Ascending aorta (tissue), 2 donors: ENCODE data around the gene APEH. TPM values are rescaled to one million over a fixed set of nuclear protein-coding genes. Genes with fewer than 3 reads are reported as not detected.

ENCODE experiments used
- DNase-seq, 2 donors: peaks; one replicate each; pipeline ENCODE4 v3.0.0-alpha.2; 2019; ENCODE audit warnings: low spot score in 2 of 2
- H3K27ac ChIP-seq, 2 donors: fragments of 200-600 bp; sonication (generic); one replicate each; pipeline ENCODE4 v1.5.1; 2016 to 2017; ENCODE audit warnings: mild to moderate bottlenecking in 1 of 2
- H3K27me3 ChIP-seq: fragments of 200-600 bp; sonication (generic); one replicate; pipeline ENCODE4 v1.5.1; 2017
- H3K36me3 ChIP-seq, 2 donors: fragments of 200-600 bp; sonication (generic); one replicate each; pipeline ENCODE4 v1.5.1; 2016
- H3K4me1 ChIP-seq, 2 donors: fragments of 200-600 bp; sonication (generic); one replicate each; pipeline ENCODE4 v1.5.1; 2016 to 2017; ENCODE audit warnings: mild to moderate bottlenecking in 1 of 2
- H3K4me3 ChIP-seq, 2 donors: fragments of 200-600 bp; sonication (generic); one replicate each; pipeline ENCODE4 v1.5.1; 2016 to 2017; ENCODE audit warnings: mild to moderate bottlenecking in 1 of 2
- H3K9me3 ChIP-seq, 2 donors: fragments of 200-600 bp; sonication (generic); one replicate each; pipeline ENCODE4 v1.5.1; 2016
- CTCF ChIP-seq, 3 experiments: fragments of 200-600 bp in 2 of 3; fragments of 450-650 bp in 1 of 3; sonication (generic) in 2 of 3; IDR thresholded peaks; one replicate each; pipeline ENCODE4 v1.5.1; 2016 to 2019; ENCODE audit warnings: antibody characterized with exemption in 3 of 3, mild to moderate bottlenecking in 1 of 3, moderate library complexity in 1 of 3
- intact Hi-C: fragments of 100-400 bp; cut with DNase I; formaldehyde crosslinking; loops from one replicate; pipeline ENCODE4 v1.15.1; 2023
- total RNA-seq: library from RNA; depleted of rRNA; stranded (reverse); fragments of >200 nt; gene quantifications from one replicate; pipeline ENCODE4 v1.1.0, GENCODE V29; 2016

APEH gene
- total RNA-seq, 1 donor from 2014 or later: 79.5 TPM

GRCh38 chr3:49649576-49649975 is 24.6 kb upstream of the APEH start:
- no peaks in the 10 kb centered on the region for H3K9me3 ChIP-seq
- peaks cover 2 to 4% of the 10 kb centered on the region in 2 donors for H3K4me1 ChIP-seq
- DNase-seq: no peak
- intact Hi-C loops: no loop called here
- H3K27me3 ChIP-seq: no peaks in the 10 kb centered on the region
- H3K36me3 ChIP-seq: no peaks in the 10 kb centered on the region
- H3K4me3 ChIP-seq: no peak overlapping the region
- no peak for TF ChIP-seq CTCF (IDR thresholded peaks at IDR 0.05)
- no peak overlapping the region for H3K27ac ChIP-seq

GRCh38 chr3:49650177-49650576 is 24.0 kb upstream of the APEH start:
- Histone ChIP-seq H3K36me3 (no peaks in the 10 kb centered on the region), H3K4me3 (no peak overlapping the region), H3K27ac (no peak overlapping the region), H3K4me1 (peaks cover 2 to 4% of the 10 kb centered on the region in 2 donors), H3K9me3 (no peaks in the 10 kb centered on the region), H3K27me3 (no peaks in the 10 kb centered on the region)
- intact Hi-C loops: no loop called here
- no peak for TF ChIP-seq CTCF (IDR thresholded peaks at IDR 0.05)
- DNase-seq: no peak

- no peak for TF ChIP-seq CTCF (IDR thresholded peaks at IDR 0.05)
- H3K27me3 ChIP-seq: no peaks in the 10 kb centered on the region
- no peak for DNase-seq
- no peak overlapping the region for H3K4me3 ChIP-seq
- peaks cover 2 to 4% of the 10 kb centered on the region in 2 donors for H3K4me1 ChIP-seq
- H3K36me3 ChIP-seq: no peaks in the 10 kb centered on the region
- intact Hi-C loops: no loop called here
- H3K27ac ChIP-seq: no peak overlapping the region
- no peaks in the 10 kb centered on the region for H3K9me3 ChIP-seq
These were observed 23.5 kb upstream of the APEH start for GRCh38 chr3:49650637-49651036.

- no peak for TF ChIP-seq CTCF (IDR thresholded peaks at IDR 0.05)
- intact Hi-C loops: no loop called here
These were observed 21.8 kb upstream of the APEH start for GRCh38 chr3:49652218-49652902.

GRCh38 chr3:49652903-49653415 is 21.2 kb upstream of the APEH start:
- TF ChIP-seq CTCF (IDR thresholded peaks at IDR 0.05): no peak
- no peak overlapping the region for H3K4me3 ChIP-seq
- H3K27ac ChIP-seq: no peak overlapping the region
- H3K9me3 ChIP-seq: no peaks in the 10 kb centered on the region
- DNase-seq: no peak
- intact Hi-C loops: no loop called here
- peaks cover 2% of the 10 kb centered on the region in 2 donors for H3K4me1 ChIP-seq
- H3K36me3 ChIP-seq: no peaks in the 10 kb centered on the region
- no peaks in the 10 kb centered on the region for H3K27me3 ChIP-seq

More at GRCh38 chr3:49652218-49652902, 21.8 kb upstream of the APEH start:
- peaks cover 2 to 4% of the 10 kb centered on the region in 2 donors for H3K4me1 ChIP-seq
- H3K4me3 ChIP-seq: no peak overlapping the region
- no peaks in the 10 kb centered on the region for H3K27me3 ChIP-seq
- no peaks in the 10 kb centered on the region for H3K9me3 ChIP-seq
- H3K36me3 ChIP-seq: no peaks in the 10 kb centered on the region
- H3K27ac ChIP-seq: no peak overlapping the region
- DNase-seq: no peak
